GM12864 (cell line): ENCODE measurements around the gene ELP2.

ENCODE experiments used
- DNase-seq: peaks from one replicate; pipeline ENCODE4 v3.0.0-alpha.2; 2011; ENCODE audit warnings: low read depth
- H3K4me3 ChIP-seq: 2 replicates; pipeline ENCODE4 v1.5.1; 2011; ENCODE audit warnings: mild to moderate bottlenecking, low read depth, low read length, control low read depth
- TF ChIP-seq, protein P1 (sequence below): IDR thresholded peaks from 2 replicates; pipeline ENCODE4 v1.5.1; 2011; ENCODE audit warnings: low read depth, mild to moderate bottlenecking, moderate library complexity, low read length, control low read depth, inconsistent platforms; ENCODE audit errors: missing control alignments

ELP2 gene

DNA sequence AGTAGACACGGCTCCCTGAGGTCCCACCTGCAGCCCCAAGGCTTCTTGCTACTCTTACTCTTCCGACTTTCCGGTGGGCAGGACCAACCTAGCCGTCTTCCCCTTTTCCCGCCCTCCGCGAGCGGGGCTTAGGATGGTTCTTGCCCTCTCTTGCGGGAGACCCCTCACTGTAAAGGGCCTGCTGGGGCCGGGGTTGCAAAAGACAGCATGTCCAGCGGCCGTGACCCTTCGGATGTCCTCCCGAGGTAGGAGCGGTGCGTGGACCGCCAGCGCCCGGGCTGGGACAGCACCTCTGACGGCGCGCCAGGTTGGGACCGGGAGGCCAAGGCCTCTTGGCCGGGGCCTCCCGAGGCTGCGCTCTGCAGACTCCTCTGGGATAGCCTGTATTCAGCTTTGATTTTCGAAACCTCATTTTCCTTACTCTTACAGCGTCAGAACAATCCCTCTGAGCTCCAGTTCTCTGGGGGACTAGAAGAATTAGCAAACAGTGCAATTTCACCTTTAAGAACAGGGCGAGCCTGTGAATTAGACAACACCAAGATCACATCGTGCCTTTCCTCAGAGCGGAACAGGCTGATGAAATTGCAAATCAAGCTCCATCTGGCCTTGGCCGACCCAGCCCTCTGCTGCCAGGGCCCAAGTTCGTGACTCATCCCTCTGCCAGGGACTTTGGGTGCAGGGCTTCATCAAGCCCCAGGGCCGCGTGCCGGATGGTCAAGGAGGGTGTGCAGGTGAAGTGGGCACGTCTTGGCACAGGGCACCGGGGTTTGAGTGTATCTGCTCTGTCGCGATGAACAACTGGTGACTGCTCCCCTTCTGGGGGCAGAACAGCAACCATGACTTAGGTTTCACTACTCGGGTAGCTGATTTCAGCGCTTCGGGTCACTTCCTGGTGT, 58.4 kb downstream of the ELP2 start:
- H3K4me3 ChIP-seq, result peak overlapping the region; percentile 74
- no peak for DNase-seq
- TF ChIP-seq, protein P1, sequence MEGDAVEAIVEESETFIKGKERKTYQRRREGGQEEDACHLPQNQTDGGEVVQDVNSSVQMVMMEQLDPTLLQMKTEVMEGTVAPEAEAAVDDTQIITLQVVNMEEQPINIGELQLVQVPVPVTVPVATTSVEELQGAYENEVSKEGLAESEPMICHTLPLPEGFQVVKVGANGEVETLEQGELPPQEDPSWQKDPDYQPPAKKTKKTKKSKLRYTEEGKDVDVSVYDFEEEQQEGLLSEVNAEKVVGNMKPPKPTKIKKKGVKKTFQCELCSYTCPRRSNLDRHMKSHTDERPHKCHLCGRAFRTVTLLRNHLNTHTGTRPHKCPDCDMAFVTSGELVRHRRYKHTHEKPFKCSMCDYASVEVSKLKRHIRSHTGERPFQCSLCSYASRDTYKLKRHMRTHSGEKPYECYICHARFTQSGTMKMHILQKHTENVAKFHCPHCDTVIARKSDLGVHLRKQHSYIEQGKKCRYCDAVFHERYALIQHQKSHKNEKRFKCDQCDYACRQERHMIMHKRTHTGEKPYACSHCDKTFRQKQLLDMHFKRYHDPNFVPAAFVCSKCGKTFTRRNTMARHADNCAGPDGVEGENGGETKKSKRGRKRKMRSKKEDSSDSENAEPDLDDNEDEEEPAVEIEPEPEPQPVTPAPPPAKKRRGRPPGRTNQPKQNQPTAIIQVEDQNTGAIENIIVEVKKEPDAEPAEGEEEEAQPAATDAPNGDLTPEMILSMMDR, result no peak

GRCh38 chr18:36188916-36189315, 59.2 kb downstream of the ELP2 start:
- DNase-seq, result no peak
- TF ChIP-seq, protein P1, result peak; percentile 22
- peak overlapping the region; percentile 74 for H3K4me3 ChIP-seq

DNA sequence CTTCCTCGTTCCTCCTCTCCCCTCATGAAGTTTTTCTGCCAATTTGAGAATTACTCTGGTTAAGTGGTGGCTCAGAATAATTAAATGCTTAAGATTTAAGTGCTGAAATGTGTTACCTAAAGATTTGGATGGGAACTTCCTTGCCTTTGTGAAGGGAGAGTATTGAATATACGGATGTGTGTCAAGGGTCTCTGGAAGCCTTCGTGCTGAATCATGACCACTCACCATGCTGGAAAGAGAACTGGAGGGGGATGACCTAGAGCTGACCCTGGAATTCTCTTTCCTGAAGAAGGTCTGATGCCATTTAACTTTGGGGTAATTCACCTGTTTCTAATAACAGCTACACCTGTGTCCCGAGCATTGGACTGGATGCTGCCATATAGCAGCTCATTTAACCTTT, 59.8 kb downstream of the ELP2 start:
- DNase-seq, result no peak
- no peak overlapping the region for H3K4me3 ChIP-seq
- TF ChIP-seq, protein P1, result no peak

GRCh38 chr18:36191286-36191685, 61.6 kb downstream of the ELP2 start:
- H3K4me3 ChIP-seq, result no peak overlapping the region
- no peak for DNase-seq
- TF ChIP-seq, protein P1, result no peak

DNA sequence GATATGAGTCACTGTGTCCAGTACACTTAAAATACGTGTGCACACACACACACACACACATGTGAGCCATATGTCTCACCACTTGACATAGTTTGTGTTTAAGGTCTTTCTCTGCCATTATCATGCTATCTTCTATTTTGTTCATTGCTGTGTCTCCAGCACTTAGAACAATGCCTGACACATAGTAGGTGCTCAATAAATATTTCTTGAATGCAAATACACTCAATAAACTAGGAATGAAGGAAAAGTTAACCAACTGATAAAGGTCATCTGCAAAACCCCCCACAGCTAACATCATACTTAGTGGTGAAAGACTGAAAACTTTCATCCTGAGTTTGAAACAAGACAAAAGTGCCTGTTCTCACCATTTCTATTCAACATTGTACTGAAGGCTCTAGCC, 62.0 kb downstream of the ELP2 start:
- TF ChIP-seq, protein P1, result no peak
- H3K4me3 ChIP-seq, result no peak overlapping the region
- no peak for DNase-seq

GRCh38 chr18:36194600-36195315, 65.1 kb downstream of the ELP2 start:
- H3K4me3 ChIP-seq, result no peak overlapping the region
- DNase-seq, result no peak
- TF ChIP-seq, protein P1, result no peak
